Endothelial cell (in vitro differentiated cells): ENCODE data around the gene SLC25A39. TPM values are rescaled to one million over a fixed set of nuclear protein-coding genes. Genes with fewer than 3 reads are reported as not detected.

Experiments used
- DNase-seq: peaks from one replicate; pipeline ENCODE4 v3.0.0; 2021; ENCODE audit warnings: low spot score
- H3K27ac Mint-ChIP-seq: one replicate; pipeline ENCODE4 v1.8.0; 2021; ENCODE audit warnings: mixed read lengths, inconsistent platforms; ENCODE audit not compliant: unreplicated experiment
- H3K27me3 Mint-ChIP-seq: one replicate; pipeline ENCODE4 v1.8.0; 2021; ENCODE audit warnings: mild to moderate bottlenecking, moderate library complexity, mixed read lengths, inconsistent platforms; ENCODE audit not compliant: unreplicated experiment
- H3K36me3 Mint-ChIP-seq: one replicate; pipeline ENCODE4 v1.8.0; 2021; ENCODE audit warnings: mild to moderate bottlenecking, low read depth, mixed read lengths, inconsistent platforms; ENCODE audit not compliant: unreplicated experiment
- H3K4me1 Mint-ChIP-seq: one replicate; pipeline ENCODE4 v1.8.0; 2021; ENCODE audit warnings: mild to moderate bottlenecking, mixed read lengths, inconsistent platforms; ENCODE audit not compliant: unreplicated experiment
- H3K4me3 Mint-ChIP-seq: one replicate; pipeline ENCODE4 v1.8.0; 2021; ENCODE audit warnings: mild to moderate bottlenecking, mixed read lengths, inconsistent platforms; ENCODE audit not compliant: unreplicated experiment
- H3K9me3 Mint-ChIP-seq: one replicate; pipeline ENCODE4 v1.8.0; 2021; ENCODE audit warnings: mixed read lengths, inconsistent platforms; ENCODE audit not compliant: unreplicated experiment
- total RNA-seq: library from RNA; stranded (reverse); fragmentation: NEBNext Ultra II Directional; extraction: Animal tissue kit (Norgen Biotek cat#: 25700); gene quantifications from one replicate; pipeline ENCODE4 v1.2.1, GENCODE V29; 2021; ENCODE audit not compliant: unreplicated experiment
- TF ChIP-seq, protein P1 (sequence below): fragments of 200-600 bp; sonication (generic); IDR thresholded peaks from one replicate; pipeline ENCODE4 v1.5.0; 2021; ENCODE audit warnings: antibody characterized with exemption; ENCODE audit not compliant: unreplicated experiment

Gene SLC25A39
- total RNA-seq, 1 donor from 2014 or later: 124 TPM

- H3K27ac Mint-ChIP-seq: no peak overlapping the region
- no peaks in the 10 kb centered on the region for H3K9me3 Mint-ChIP-seq
- peaks cover 25% of the 10 kb centered on the region for H3K27me3 Mint-ChIP-seq
- DNase-seq: no peak
- TF ChIP-seq, protein P1, sequence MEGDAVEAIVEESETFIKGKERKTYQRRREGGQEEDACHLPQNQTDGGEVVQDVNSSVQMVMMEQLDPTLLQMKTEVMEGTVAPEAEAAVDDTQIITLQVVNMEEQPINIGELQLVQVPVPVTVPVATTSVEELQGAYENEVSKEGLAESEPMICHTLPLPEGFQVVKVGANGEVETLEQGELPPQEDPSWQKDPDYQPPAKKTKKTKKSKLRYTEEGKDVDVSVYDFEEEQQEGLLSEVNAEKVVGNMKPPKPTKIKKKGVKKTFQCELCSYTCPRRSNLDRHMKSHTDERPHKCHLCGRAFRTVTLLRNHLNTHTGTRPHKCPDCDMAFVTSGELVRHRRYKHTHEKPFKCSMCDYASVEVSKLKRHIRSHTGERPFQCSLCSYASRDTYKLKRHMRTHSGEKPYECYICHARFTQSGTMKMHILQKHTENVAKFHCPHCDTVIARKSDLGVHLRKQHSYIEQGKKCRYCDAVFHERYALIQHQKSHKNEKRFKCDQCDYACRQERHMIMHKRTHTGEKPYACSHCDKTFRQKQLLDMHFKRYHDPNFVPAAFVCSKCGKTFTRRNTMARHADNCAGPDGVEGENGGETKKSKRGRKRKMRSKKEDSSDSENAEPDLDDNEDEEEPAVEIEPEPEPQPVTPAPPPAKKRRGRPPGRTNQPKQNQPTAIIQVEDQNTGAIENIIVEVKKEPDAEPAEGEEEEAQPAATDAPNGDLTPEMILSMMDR: no peak
- peaks cover 18% of the 10 kb centered on the region for H3K36me3 Mint-ChIP-seq
- H3K4me3 Mint-ChIP-seq: peak overlapping the region; percentile 18
- H3K4me1 Mint-ChIP-seq: peaks cover 9% of the 10 kb centered on the region
Observed at GRCh38 chr17:44318077-44318892, 6.3 kb downstream of the SLC25A39 start.

GRCh38 chr17:44317545-44317944 lies 7.1 kb downstream of the SLC25A39 start:
- Mint-ChIP-seq H3K9me3 (no peaks in the 10 kb centered on the region), H3K36me3 (peaks cover 18% of the 10 kb centered on the region), H3K27ac (peak overlapping the region; percentile 80), H3K27me3 (peaks cover 26% of the 10 kb centered on the region), H3K4me3 (peak overlapping the region; percentile 84), H3K4me1 (peaks cover 9% of the 10 kb centered on the region)
- no peak for DNase-seq
- TF ChIP-seq, protein P1: no peak

DNA sequence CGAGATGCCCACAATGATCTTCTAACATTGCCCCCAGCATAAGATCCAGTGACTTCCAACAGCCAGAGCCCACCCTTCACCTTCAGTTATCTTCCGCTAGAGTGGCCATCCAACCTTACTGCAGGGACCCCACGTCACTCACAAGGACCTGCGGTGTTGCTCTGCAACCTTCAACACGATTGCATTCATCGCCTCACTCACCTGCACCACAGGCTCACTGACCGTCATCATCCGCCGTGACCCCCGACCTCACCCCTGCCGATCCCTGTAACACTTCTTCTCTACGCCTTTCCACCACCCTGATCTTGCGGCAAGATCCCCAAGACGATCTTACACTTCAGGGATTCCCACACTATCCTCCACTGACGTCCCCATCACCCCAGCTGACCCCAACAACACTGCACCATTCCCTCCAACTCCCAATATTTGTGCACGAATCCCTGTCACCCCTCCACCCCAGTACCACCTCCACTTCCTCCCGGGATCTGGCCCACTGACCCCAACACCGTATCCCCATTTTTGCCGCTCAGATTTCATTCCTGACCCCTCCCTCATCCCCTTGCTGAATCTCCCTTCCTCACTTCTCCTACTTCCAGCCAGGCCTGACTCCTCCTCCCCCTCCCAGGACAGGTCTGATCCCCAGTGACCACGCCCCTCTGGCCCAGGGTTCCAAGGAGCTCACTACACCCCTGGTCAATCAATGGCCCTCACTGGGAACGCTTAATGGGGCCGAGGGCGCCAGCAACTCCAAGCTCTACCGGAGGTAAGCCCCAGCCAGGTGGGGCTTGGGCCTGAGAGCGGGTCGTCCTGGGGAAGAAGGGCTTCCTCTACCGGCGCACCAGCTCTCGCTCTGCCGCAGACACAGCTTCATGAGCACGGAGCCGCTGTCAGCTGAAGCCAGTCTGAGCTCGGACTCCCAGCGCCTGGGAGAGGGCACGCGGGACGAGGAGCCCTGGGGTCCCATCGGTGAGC lies 8.6 kb downstream of the SLC25A39 start:
- no peaks in the 10 kb centered on the region for H3K9me3 Mint-ChIP-seq
- peaks cover 25% of the 10 kb centered on the region for H3K27me3 Mint-ChIP-seq
- H3K27ac Mint-ChIP-seq: peak overlapping the region; percentile 9
- TF ChIP-seq, protein P1: no peak
- H3K4me1 Mint-ChIP-seq: peaks cover 9% of the 10 kb centered on the region
- DNase-seq: peak; percentile 23
- peak overlapping the region; percentile 86 for H3K4me3 Mint-ChIP-seq
- peaks cover 13% of the 10 kb centered on the region for H3K36me3 Mint-ChIP-seq

DNA sequence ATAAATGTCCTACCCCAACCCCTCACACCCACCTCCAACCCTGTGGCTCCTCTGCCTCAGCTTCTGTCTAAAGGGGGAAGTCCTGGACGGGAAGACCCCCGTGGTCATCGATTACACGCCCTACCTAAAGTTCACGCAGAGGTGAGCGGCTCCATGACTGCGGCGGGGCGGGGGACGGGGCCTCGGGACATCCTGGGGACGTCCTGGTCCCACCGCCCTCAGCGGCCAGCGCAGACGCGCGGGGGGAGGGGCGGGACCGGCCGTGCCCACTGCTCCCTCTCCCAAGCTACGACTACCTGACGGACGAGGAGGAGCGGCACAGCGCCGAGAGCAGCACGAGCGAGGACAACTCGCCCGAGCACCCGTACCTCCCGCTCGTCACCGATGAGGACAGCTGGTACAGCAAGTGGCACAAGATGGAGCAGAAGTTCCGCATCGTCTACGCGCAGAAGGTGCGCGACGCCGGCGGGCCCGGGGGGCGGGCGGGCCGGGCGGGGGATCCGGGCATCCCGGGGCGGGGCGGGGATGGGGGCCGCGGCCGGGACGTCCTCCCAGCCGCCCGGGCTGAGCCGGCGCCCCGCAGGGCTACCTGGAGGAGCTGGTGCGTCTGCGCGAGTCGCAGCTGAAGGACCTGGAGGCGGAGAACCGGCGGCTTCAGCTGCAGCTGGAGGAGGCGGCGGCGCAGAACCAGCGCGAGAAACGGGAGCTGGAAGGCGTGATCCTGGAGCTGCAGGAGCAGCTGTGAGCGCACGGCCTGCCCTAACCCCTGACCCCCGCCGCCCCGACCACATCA lies 9.6 kb downstream of the SLC25A39 start:
- Mint-ChIP-seq H3K4me1 (peaks cover 9% of the 10 kb centered on the region), H3K36me3 (peaks cover 12% of the 10 kb centered on the region), H3K27ac (no peak overlapping the region), H3K4me3 (peak overlapping the region; percentile 86), H3K9me3 (no peaks in the 10 kb centered on the region), H3K27me3 (peaks cover 25% of the 10 kb centered on the region)
- DNase-seq: peak; percentile 54
- TF ChIP-seq, protein P1: no peak
